HepG2 (cell line): ENCODE data around the gene TNFRSF18. TPM values are rescaled to one million over a fixed set of nuclear protein-coding genes. Genes with fewer than 3 reads are reported as not detected.

Experiments used
- DNMT1 ChIP-seq: sonication (generic); formaldehyde crosslinking; IDR thresholded peaks from 2 replicates; pipeline ENCODE4 v1.5.1; 2020; ENCODE audit warnings: mild to moderate bottlenecking, missing genetic modification reagents
- FOXO1 ChIP-seq: sonication (generic); formaldehyde crosslinking; IDR thresholded peaks from 2 replicates; pipeline ENCODE4 v1.4.0; 2020; ENCODE audit warnings: missing genetic modification reagents
- IRF2 ChIP-seq: IDR thresholded peaks from 2 replicates; pipeline ENCODE4 v1.6.1; 2018; ENCODE audit warnings: missing genetic modification reagents, missing compliant biosample characterization
- MXI1 ChIP-seq: IDR thresholded peaks from 3 replicates; pipeline ENCODE4 v1.6.1; 2012; ENCODE audit warnings: low read depth, low read length, inconsistent platforms, borderline replicate concordance
- NFYC ChIP-seq: IDR thresholded peaks from 2 replicates; pipeline ENCODE4 v1.6.1; 2016; ENCODE audit warnings: missing genetic modification reagents, missing compliant biosample characterization
- RARA ChIP-seq: IDR thresholded peaks from 2 replicates; pipeline ENCODE4 v1.6.1; 2016; ENCODE audit warnings: missing genetic modification reagents, missing compliant biosample characterization
- REXO4 ChIP-seq: sonication (generic); formaldehyde crosslinking; IDR thresholded peaks from 2 replicates; pipeline ENCODE4 v1.8.0; 2022; ENCODE audit warnings: missing genetic modification reagents, mild to moderate bottlenecking, borderline replicate concordance
- TCF12 ChIP-seq, 2 experiments: fragments of 450-650 bp in 1 of 2; sonication (generic) in 1 of 2; formaldehyde crosslinking in 1 of 2; IDR thresholded peaks; 2 replicates each; pipeline versions ENCODE4 v1.6.1 to v1.8.0; 2017 to 2022; ENCODE audit warnings: antibody characterized with exemption in 1 of 2, mild to moderate bottlenecking in 1 of 2, missing genetic modification reagents in 1 of 2, moderate library complexity in 1 of 2
- TEAD3 ChIP-seq: optimal IDR thresholded peaks from 2 replicates; pipeline ENCODE3; 2016; ENCODE audit warnings: borderline replicate concordance
- ZFP36L1 ChIP-seq: sonication (generic); formaldehyde crosslinking; IDR thresholded peaks from 2 replicates; pipeline ENCODE4 v1.8.0; 2022; ENCODE audit warnings: mild to moderate bottlenecking, missing genetic modification reagents, moderate library complexity
- polyA plus RNA-seq, 8 experiments: library from polyadenylated mRNA; depleted of rRNA in 3 of 8; stranded (reverse) in 7 of 8; unstranded in 1 of 8; fragments of >200 nt; fragmentation: Illumina TruSeq in 4 of 8; extraction: Trizol in 4 of 8; gene quantifications; 2 replicates each; pipeline versions ENCODE4 v1.2.1 to v1.2.3, GENCODE V29; 2011 to 2016; ENCODE audit warnings: low read depth in 4 of 8, missing spikeins in 1 of 8, mixed read lengths in 1 of 8; ENCODE audit not compliant: insufficient read depth in 1 of 8
- total RNA-seq, 5 experiments: library from RNA; depleted of rRNA; stranded (reverse); fragments of >200 nt; fragmentation: Illumina TruSeq; extraction: Trizol; gene quantifications; 2 replicates each; pipeline ENCODE4 v1.2.3, GENCODE V29; 2016; ENCODE audit warnings: low read depth in 1 of 5
- TF ChIP-seq, protein P1 (sequence below): sonication (generic); formaldehyde crosslinking; IDR thresholded peaks from 2 replicates; pipeline ENCODE4 v1.5.0; 2020; ENCODE audit warnings: mild to moderate bottlenecking, missing genetic modification reagents

TNFRSF18 gene
- total and polyA plus RNA-seq, 2 of the 13 experiments (the other 11 are each of a cell fraction or from before 2014, with no cell fraction given), result not detected

DNA sequence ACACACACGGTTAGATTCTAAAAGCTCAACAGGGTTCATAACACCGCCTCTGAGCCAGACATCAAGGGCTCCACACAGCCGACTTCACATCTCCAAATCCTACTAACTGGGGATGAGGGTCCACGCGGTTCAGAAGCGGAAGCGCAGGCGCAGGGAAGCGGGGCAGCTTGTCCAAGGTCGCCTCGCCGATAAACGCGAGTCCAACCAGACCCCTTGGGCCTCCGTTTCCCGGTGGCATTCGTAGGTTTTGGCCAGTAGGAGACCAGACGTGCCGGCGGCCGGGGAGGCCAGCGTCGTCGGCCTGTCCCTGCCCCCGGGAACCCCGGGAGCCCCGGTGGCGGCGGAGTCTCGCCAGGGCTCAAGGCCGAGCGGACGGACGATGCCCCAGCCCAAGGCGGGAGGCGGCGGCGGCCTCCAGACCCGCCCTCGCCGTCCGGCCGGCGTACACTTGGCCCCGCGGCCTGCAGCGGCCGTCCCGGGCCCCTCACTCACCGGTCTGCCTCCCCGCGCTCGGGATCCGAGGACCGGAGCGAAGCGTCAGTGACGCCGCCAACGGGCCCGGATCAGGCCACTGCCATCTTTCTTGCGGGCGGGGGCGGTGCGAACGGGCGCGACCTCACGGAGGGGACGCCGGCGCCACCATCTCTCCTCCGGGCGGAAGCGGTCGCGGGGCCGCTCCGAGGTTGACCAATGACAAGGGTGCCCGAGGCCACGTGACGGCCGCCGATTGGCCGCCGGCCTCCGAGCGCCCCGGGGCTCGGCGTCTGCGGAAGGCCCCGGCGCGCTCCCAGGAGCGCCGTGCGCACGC, 25.2 kb upstream of the TNFRSF18 start, which contains the start of gene SDF4 (continued):
- TF ChIP-seq TCF12 (IDR thresholded peaks at IDR 0.05), result no peak
- TF ChIP-seq TCF12 (CRISPR knock-in tag; IDR thresholded peaks at IDR 0.05), result peak; percentile 64; the same call in 1 of the 2 replicates
- TF ChIP-seq MXI1, result peak; percentile 11; the same call in 1 of the 3 replicates
- no peak for TF ChIP-seq ZFP36L1 (CRISPR knock-in tag)
- no peak for TF ChIP-seq REXO4
- TF ChIP-seq NFYC, result peak; percentile 90
- TF ChIP-seq TEAD3, result peak; percentile 9
- TF ChIP-seq RARA (CRISPR knock-in tag), result peak; percentile 45; the same call in 1 of the 2 replicates
- no peak; the same call in 1 of the 2 replicates for TF ChIP-seq FOXO1 (CRISPR knock-in tag)
- TF ChIP-seq DNMT1 (CRISPR knock-in tag), result peak; percentile 35; the same call in 1 of the 2 replicates
- TF ChIP-seq, protein P1, sequence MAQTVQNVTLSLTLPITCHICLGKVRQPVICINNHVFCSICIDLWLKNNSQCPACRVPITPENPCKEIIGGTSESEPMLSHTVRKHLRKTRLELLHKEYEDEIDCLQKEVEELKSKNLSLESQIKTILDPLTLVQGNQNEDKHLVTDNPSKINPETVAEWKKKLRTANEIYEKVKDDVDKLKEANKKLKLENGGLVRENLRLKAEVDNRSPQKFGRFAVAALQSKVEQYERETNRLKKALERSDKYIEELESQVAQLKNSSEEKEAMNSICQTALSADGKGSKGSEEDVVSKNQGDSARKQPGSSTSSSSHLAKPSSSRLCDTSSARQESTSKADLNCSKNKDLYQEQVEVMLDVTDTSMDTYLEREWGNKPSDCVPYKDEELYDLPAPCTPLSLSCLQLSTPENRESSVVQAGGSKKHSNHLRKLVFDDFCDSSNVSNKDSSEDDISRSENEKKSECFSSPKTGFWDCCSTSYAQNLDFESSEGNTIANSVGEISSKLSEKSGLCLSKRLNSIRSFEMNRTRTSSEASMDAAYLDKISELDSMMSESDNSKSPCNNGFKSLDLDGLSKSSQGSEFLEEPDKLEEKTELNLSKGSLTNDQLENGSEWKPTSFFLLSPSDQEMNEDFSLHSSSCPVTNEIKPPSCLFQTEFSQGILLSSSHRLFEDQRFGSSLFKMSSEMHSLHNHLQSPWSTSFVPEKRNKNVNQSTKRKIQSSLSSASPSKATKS (CRISPR knock-in tag), result no peak
- TF ChIP-seq IRF2, result 0 out of 2 replicates have a peak, but pooled peaks have one; percentile 63
- TF ChIP-seq, all 625 proteins: peak for 259
